ENCODE measurements around the gene ITIH1.

- TF ChIP-seq, protein P1, sequence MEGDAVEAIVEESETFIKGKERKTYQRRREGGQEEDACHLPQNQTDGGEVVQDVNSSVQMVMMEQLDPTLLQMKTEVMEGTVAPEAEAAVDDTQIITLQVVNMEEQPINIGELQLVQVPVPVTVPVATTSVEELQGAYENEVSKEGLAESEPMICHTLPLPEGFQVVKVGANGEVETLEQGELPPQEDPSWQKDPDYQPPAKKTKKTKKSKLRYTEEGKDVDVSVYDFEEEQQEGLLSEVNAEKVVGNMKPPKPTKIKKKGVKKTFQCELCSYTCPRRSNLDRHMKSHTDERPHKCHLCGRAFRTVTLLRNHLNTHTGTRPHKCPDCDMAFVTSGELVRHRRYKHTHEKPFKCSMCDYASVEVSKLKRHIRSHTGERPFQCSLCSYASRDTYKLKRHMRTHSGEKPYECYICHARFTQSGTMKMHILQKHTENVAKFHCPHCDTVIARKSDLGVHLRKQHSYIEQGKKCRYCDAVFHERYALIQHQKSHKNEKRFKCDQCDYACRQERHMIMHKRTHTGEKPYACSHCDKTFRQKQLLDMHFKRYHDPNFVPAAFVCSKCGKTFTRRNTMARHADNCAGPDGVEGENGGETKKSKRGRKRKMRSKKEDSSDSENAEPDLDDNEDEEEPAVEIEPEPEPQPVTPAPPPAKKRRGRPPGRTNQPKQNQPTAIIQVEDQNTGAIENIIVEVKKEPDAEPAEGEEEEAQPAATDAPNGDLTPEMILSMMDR (conservative IDR thresholded peaks at IDR 0.05; ENCODE audit: low read depth, low read length): no peak
- TF ChIP-seq EZH2 (IDR thresholded peaks at IDR 0.05; ENCODE audit: low read length, unreplicated experiment): no peak
Measured at GRCh38 chr3:52731590-52731989, 45.8 kb upstream of the ITIH1 start.

All from PC-3 (cell line).